ENCODE results near the gene SLC6A4. TPM values are rescaled to one million over a fixed set of nuclear protein-coding genes. Genes with fewer than 3 reads are reported as not detected.

SLC6A4 gene
- total and polyA plus RNA-seq, 2 donors (not counting 3 experiments of a cell fraction or from before 2014, with no cell fraction given), result 0.25 TPM; not detected in 1

DNA sequence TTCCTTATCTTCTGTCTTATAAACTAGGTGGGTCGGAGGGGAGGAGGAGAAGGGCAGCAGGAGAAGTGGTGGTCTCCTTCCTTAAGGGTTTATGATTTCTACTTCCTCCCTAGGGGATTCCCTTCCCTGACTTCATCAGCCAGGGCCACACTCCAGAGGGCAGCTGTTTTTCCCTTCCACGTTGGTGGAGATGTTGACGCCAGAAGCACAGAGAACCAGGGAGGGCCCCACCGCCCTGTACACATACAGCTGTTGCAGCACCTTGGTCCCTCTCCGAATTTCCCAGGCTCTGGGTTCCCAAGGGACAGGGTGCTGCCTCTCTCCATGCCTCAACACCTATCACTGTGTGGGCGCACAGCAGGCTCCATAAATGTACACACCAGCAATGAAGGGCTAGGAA lies 5.6 kb upstream of the SLC6A4 start:
- Histone ChIP-seq H3K9me1 (replicated peaks; ENCODE audit: control insufficient read depth, extremely low read depth, insufficient read depth, low read length) (no peaks in the 10 kb centered on the region), H3K4me1 (ENCODE audit: control insufficient read depth, extremely low read depth, insufficient read depth, low read length) (peaks cover 6% of the 10 kb centered on the region), H3K9ac (replicated peaks; ENCODE audit: extremely low read depth, insufficient read depth, low read length) (no peak overlapping the region), H3K4me2 (ENCODE audit: insufficient read depth, low read length) (no peak overlapping the region), H3K27me3 (ENCODE audit: control insufficient read depth in 2 of 2, insufficient read depth in 2 of 2, low read length in 2 of 2) (peaks cover 17 to 22% of the 10 kb centered on the region in 2 experiments), H2AFZ (ENCODE audit: low read depth, low read length) (no peak overlapping the region), H3K9me3 (replicated peaks; ENCODE audit: control insufficient read depth, insufficient read depth, low read length) (no peaks in the 10 kb centered on the region), H3K27ac (ENCODE audit: insufficient read depth, low read depth, low read length) (no peak overlapping the region), H3K4me3 (replicated peaks in 1 of 3; ENCODE audit: insufficient read depth in 1 of 3, low read depth in 1 of 3, low read length in 3 of 3) (no peak overlapping the region), H4K20me1 (replicated peaks; ENCODE audit: control insufficient read depth, extremely low read depth, insufficient read depth, low read length) (no peaks in the 10 kb centered on the region), H3K36me3 (ENCODE audit: control insufficient read depth in 2 of 2, extremely low read depth in 1 of 2, insufficient read depth in 2 of 2, low read length in 2 of 2) (no peaks in the 10 kb centered on the region), H3K79me2 (ENCODE audit: control insufficient read depth, insufficient read depth, low read length) (no peaks in the 10 kb centered on the region)
- TF ChIP-seq POLR2A (IDR thresholded peaks at IDR 0.05; ENCODE audit: low read depth, low read length) (no peak), JUN (IDR thresholded peaks at IDR 0.05; ENCODE audit: borderline replicate concordance, insufficient read depth, insufficient read length, low read depth) (no peak)
- BruUV-seq (replicated peaks), result no TSS peak
- dilution Hi-C loops (cut with MboI; ENCODE audit: extremely low pct_ligation_motif_present, low sequenced_read_pairs), result no loop called here
- ChIA-PET CTCF (no interaction called here), POLR2A (no interaction called here)
- no peak for FAIRE-seq
- intact Hi-C loops (cut with micrococcal nuclease), result no loop called here
- no peak for DNase-seq (ENCODE audit: low read depth, low spot score)

GRCh38 chr17:30240177-30240576 lies 4.7 kb upstream of the SLC6A4 start:
- Histone ChIP-seq H4K20me1 (replicated peaks; ENCODE audit: control insufficient read depth, extremely low read depth, insufficient read depth, low read length) (no peaks in the 10 kb centered on the region), H3K27me3 (ENCODE audit: control insufficient read depth in 2 of 2, insufficient read depth in 2 of 2, low read length in 2 of 2) (peaks cover 23 to 30% of the 10 kb centered on the region in 2 experiments), H2AFZ (ENCODE audit: low read depth, low read length) (no peak overlapping the region), H3K79me2 (ENCODE audit: control insufficient read depth, insufficient read depth, low read length) (no peaks in the 10 kb centered on the region), H3K36me3 (ENCODE audit: control insufficient read depth in 2 of 2, extremely low read depth in 1 of 2, insufficient read depth in 2 of 2, low read length in 2 of 2) (no peaks in the 10 kb centered on the region), H3K9me3 (replicated peaks; ENCODE audit: control insufficient read depth, insufficient read depth, low read length) (no peaks in the 10 kb centered on the region), H3K9ac (replicated peaks; ENCODE audit: extremely low read depth, insufficient read depth, low read length) (no peak overlapping the region), H3K4me1 (ENCODE audit: control insufficient read depth, extremely low read depth, insufficient read depth, low read length) (peaks cover 8% of the 10 kb centered on the region), H3K4me3 (replicated peaks in 1 of 3; ENCODE audit: insufficient read depth in 1 of 3, low read depth in 1 of 3, low read length in 3 of 3) (no peak overlapping the region), H3K9me1 (replicated peaks; ENCODE audit: control insufficient read depth, extremely low read depth, insufficient read depth, low read length) (no peaks in the 10 kb centered on the region), H3K27ac (ENCODE audit: insufficient read depth, low read depth, low read length) (no peak overlapping the region), H3K4me2 (ENCODE audit: insufficient read depth, low read length) (no peak overlapping the region)
- no TSS peak for BruUV-seq (replicated peaks)
- intact Hi-C loops (cut with micrococcal nuclease) (no loop called here), dilution Hi-C loops (cut with MboI; ENCODE audit: extremely low pct_ligation_motif_present, low sequenced_read_pairs) (no loop called here)
- no peak for DNase-seq (ENCODE audit: low read depth, low spot score)
- no peak for FAIRE-seq
- TF ChIP-seq GATA2 (IDR thresholded peaks at IDR 0.05; ENCODE audit: insufficient read depth, insufficient read length, low read depth, low read length) (no peak), FOS (IDR thresholded peaks at IDR 0.05; ENCODE audit: borderline replicate concordance, insufficient read depth, low read length) (no peak), CTCF (IDR thresholded peaks at IDR 0.05; ENCODE audit: extremely low read depth in 1 of 2, insufficient read depth in 1 of 2, low read depth in 1 of 2, low read length in 2 of 2) (no peak), EZH2 (IDR thresholded peaks at IDR 0.05; ENCODE audit: borderline replicate concordance, low read depth, low read length, severe bottlenecking) (no peak), JUN (IDR thresholded peaks at IDR 0.05; ENCODE audit: borderline replicate concordance, insufficient read depth, insufficient read length, low read depth) (no peak), POLR2A (IDR thresholded peaks at IDR 0.05; ENCODE audit: low read depth, low read length) (no peak), MYC (IDR thresholded peaks at IDR 0.05; ENCODE audit: low read depth, low read length) (no peak), POLR2AphosphoS5 (IDR thresholded peaks at IDR 0.05; ENCODE audit: insufficient read depth, low read depth, low read length) (no peak), MAX (IDR thresholded peaks at IDR 0.05; ENCODE audit: insufficient read depth, insufficient read length) (no peak)
- ChIA-PET CTCF (no interaction called here), POLR2A (no interaction called here)
